HG03280 (cell line): Measurements from ENCODE around the gene HFM1.
"Not testable (repeated sequence)": the region's sequence is repeated elsewhere in the genome, so short reads cannot be mapped to it uniquely, and the experiment has no call there.

ENCODE experiments used
- ATAC-seq: cut with Tn5 transposase; IDR thresholded peaks from one replicate; pipeline ENCODE4 v1.9.1; 2021; ENCODE audit warnings: mild to moderate bottlenecking, moderate library complexity; ENCODE audit not compliant: unreplicated experiment

The HFM1 gene

DNA sequence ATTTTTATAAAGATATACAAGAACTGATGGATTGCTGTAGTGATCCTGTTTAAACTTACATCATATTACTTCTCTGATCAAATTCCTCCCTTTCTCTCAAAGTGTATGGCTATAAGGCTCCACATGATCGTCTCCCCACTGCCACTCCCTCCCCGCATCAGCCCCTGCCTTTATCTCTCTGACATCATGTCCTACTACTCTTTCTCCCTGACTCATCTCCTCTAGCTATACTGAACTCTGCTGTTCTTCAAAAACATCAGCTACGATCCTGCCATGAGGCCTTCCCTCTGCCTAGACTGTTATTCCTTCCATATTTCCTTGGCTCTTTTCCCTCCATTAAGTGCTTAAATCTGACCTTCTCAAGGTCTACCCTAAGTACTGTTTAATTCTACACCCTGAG, 22.8 kb downstream of the HFM1 start:
- no peak for ATAC-seq

DNA sequence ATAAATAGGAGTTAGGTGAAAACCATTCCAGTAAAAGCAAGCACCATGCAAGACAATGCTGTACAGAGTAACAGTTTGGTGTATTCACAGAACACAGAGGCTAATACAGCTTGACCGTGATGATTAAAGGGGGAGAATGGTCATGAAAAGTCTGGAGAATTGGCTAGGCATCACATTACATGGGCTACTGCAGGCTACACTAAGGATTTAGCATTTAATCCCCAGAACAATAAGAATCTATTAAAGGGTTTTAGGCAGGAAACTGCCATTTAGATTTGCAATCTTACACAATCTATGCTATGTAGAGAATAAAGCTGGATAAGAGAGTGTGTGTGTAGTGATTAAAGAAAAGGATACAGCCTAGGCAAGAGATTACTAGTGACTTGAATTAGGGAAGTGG, 30.6 kb downstream of the HFM1 start:
- ATAC-seq, result no peak

DNA sequence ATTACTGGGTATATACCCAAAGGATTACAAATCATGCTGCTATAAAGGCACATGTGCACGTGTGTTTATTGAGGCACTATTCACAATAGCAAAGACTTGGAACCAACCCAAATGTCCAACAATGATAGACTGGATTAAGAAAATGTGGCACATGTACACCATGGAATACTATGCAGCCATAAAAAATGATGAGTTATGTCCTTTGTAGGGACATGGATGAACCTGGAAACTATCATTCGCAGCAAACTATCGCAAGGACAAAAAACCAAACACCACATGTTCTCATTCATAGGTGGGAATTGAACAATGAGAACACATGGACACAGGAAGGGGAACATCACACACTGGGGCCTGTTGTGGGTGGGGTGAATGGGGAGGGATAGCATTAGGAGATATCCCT, 32.4 kb downstream of the HFM1 start:
- not testable (repeated sequence) for ATAC-seq

DNA sequence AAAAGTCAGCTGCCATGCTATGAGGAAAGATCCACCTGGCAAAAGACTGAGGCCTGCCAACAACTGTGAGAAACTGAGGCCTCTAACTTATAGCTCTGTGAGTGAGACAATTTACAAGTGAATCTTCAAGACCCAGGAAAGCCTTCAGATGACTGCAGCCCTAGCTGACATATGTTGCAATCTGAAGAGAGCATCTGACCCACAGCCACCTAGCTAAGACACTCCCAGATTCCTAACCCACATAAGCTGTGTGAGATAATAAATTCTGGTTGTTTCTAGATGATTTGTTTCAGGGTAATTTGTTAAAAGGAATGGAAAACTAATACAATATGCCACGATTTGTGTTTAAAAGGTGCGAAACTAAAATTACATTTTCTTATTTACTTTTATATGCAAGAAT, 55.1 kb downstream of the HFM1 start:
- no peak for ATAC-seq

DNA sequence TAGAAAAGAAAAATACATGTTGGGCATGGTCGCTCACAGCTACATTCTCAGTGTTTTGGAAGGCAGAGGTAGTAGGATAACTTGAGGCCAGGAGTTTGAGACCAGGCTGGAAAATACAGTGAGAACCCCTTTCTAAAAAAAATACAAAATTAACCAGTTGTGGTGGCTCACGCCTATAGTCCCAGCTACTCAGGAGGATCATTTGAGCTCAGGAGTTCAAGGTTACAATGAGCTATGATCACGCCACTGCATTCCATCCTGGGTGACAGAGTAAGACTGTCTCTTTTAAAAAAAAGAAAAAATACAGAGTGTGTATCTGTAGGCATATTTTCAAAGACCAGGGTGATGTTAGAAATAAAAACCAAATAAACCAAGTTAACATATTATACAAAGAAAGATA, 57.8 kb downstream of the HFM1 start:
- ATAC-seq, result no peak

DNA sequence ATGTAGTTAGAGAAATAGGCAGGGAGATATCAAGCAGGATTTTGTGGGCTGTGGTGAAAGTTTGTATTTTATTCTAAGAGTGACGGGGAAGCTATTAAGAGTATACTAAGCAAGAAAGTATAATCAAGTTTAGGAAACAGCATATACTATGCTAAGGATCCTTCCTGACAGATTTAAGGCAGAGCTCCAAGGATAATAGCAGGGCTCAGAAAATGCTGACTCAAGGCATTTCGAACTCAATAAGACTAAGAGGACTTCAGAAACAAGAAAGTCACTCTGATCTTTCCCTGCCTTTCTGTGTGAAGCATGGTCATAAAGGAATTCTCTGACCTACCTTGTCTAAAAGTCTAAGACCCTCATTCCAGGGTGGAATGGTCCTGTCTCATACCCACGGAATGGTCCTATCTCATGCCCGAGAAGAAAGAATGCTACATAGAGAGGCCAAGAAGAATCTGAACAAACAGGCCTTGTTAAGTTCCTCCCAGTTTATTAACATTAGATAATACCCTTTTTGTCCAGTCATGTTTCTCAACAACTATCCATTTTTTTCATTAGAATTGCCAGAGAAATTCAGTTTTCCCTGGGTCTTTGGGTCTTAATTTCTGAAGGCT, 59.1 kb downstream of the HFM1 start:
- no peak for ATAC-seq

DNA sequence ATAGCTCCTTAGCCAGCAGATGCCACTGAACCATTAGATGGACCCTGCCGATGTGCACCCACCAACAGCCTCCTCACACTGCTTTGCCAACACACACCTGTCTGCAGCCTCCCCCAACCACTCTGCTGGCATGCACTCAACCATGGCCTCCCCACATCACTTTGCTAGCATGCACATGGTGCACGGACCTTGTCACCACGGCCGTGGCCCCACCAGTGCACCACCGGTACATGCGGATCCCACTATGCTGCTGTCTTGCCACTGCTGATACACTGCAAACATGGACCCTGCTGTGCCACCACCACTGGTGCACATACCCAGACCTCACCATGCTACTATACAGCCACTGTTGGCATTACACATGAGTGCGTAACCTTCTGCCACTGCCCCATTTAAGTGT, 66.1 kb downstream of the HFM1 start:
- no peak for ATAC-seq

DNA sequence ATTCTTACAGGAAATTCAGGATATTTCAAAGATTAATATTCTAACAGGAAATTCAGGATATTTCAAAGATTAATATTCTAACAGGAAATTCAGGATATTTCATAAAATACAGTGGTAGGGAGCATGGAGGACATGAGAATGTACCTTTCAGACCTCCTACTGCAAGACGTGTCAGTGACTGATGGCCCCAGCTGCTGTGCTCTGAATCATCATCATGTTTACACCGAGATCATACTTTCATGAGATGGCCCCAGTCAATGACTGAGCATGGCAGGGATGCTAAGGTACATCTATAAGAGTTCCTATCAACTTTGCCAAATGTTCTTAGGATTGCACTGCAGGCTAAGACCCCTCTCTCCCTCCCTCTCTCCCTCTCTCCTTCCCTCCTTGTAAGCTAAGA, 69.0 kb downstream of the HFM1 start:
- ATAC-seq, result no peak

DNA sequence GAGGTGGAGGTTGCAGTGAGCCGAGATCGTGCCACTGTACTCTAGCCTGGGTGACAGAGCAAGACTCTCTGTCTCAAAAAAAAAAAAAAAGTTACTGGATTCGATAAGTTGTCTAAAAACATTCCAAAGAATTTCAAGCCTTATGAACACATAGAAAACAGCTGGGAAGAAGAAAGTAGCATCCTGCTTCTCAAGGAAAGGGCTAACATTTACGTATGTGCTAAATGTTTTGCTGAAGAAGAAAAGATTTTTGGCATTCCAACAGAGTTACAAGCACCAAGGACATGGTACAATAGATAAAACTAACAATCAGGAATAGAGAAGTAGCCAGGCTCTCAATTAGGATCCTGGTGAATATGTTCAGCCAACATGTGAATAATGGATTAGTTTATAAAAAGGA, 69.8 kb downstream of the HFM1 start:
- ATAC-seq, result no peak

DNA sequence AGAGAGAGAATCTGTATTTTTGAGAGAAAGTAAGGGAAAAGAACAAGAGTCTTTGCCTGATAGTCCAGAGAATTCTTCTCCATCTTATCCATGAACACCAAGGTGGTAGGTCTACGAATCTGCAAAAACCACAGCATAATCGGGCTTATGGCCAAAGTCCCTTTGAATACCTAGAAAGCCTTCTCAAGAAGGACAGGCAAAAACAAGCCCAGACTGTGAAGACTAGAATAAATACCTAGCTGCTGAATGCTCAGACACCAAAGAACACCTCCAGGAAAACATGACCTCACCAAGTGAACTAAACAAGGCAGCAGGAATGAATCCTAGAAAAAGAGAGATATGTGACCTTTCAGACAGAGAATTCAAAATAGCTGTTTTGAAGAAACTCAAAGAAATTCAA, 79.2 kb downstream of the HFM1 start:
- ATAC-seq, result no peak

DNA sequence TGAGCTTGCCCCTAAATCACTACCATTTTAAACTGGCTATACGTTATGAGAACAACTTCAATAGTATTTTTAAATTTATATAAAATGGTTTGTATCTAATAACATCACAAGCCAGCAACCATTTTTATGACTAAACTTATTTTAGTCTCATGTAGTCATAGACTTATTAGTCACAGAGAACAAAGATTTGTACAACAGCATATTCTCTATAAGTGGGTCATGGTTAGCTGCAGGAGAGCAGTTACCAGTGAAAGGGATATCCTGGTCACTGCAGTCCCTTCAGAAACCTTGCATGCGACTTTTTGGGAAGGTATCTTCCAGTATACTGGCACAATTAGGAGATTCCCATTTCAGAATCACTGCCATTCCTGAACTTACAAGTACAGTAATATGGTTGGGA, 90.0 kb downstream of the HFM1 start:
- no peak for ATAC-seq

DNA sequence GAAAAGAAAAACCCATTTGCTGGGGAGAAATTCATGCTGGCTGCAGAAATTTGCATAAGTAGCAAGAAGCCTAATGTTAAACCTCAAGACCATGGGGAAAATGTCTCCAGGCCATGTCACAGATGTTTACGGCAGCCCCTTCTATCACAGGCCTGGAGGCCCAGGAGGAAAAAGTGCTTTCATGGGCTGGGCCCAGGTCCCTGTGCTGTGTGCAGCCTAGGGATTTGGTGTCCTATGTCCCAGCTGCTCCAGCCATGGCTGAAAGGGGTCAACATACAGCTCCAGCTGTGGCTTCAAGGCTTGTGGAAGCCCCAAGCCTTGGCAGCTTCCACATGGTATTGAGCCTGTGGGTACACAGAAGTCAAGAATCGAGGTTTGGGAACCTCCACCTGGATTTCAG, 93.0 kb downstream of the HFM1 start:
- no peak for ATAC-seq

DNA sequence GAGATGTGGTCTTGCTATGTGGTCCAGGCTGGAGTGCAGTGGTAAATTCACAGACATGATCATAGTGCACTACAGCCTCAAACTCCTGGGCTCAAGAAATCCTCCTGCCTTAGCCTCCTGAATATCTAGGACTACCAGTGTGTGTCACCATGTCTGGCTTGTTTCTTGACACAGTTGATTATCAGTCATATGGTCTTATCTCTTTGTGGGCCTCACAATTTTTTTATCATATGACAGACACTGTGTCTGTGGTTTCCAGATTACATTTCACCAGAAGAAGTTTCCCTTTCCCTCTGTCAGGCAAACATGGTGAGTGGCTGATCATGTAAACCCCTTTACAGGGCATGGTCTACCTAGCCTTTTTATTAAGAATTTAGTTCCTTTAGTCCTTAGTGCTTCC, 96.1 kb downstream of the HFM1 start:
- no peak for ATAC-seq

DNA sequence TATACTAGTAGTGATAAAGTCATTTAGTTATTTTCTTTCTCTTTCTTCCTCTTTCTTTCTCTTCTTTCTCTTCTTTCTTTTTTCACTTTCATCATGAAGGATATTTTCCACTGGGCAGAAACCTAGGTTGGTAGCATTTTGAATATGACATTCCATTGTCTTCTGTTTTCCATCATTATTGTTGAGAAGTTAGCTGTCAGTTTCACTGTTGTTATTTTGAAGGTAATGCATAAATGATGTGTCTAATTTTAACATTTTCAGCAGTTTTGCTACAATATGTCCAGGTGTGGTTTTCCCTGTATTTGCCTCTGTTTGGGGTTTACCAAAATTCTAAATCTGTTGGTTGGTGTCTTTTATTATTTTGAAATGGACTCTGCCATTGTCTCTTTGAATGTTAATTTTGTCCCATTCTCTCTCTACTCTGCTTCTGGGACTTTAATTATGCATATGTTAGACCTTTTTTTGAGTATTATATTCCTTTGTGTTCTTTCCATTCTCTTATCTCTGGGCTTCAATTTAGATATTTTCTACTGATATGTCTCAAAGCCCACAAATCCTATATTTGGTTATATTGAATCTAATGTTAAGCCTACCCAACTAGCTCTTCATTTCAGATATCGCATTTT, 96.7 kb downstream of the HFM1 start:
- ATAC-seq, result no peak

DNA sequence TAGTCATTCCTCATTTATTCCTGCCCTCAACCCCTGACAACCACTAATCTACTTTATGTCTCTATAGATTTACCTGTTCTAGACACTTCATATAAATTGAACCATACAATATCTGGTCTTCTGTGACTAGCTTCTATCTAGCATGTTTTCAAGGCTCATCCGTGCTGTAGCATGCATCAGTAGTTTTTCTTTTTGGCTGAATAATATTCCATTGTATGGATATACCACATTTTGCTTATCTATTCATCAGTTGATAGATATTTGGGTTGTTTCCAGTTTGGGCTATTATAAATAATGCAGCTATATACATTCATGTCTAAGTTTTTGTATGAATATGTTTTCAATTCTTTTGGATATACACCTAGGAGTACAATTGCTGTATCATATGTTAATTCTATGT, 101.5 kb downstream of the HFM1 start:
- no peak for ATAC-seq

DNA sequence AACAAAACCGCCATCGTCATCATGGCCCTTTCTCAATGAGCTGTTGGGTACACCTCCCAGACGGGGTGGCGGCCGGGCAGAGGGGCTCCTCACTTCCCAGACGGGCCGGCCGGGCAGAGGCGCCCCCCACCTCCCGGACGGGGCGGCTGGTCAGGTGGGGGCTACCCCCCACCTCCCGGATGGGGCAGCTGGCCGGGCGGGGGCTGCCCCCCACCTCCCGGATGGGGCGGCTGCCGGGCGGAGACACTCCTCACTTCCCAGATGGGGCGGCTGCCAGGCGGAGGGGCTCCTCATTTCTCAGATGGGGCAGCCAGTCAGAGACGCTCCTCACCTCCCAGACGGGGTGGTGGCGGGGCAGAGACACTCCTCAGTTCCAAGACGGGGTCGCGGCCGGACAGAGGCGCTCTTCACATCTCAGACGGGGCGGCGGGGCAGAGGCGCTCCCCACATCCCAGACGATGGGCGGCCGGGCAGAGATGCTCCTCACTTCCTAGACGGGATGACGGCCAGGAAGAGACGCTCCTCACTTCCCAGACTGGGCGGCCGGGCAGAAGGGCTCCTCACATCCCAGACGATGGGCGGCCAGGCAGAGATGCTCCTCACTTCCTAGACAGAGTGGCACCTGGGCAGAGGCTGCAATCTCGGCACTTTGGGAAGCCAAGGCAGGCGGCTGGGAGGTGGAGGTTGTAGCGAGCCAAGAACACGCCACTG, 115.6 kb downstream of the HFM1 start:
- not testable (repeated sequence) for ATAC-seq

DNA sequence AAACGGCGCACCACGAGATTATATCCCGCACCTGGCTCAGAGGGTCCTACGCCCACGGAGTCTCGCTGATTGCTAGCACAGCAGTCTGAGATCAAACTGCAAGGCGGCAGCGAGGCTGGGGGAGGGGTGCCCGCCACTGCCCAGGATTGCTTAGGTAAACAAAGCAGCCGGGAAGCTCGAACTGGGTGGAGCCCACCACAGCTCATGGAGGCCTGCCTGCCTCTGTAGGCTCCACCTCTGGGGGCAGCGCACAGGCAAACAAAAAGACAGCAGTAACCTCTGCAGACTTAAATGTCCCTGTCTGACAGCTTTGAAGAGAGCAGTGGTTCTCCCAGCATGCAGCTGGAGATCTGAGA, 117.7 kb downstream of the HFM1 start:
- ATAC-seq, result not testable (repeated sequence)

DNA sequence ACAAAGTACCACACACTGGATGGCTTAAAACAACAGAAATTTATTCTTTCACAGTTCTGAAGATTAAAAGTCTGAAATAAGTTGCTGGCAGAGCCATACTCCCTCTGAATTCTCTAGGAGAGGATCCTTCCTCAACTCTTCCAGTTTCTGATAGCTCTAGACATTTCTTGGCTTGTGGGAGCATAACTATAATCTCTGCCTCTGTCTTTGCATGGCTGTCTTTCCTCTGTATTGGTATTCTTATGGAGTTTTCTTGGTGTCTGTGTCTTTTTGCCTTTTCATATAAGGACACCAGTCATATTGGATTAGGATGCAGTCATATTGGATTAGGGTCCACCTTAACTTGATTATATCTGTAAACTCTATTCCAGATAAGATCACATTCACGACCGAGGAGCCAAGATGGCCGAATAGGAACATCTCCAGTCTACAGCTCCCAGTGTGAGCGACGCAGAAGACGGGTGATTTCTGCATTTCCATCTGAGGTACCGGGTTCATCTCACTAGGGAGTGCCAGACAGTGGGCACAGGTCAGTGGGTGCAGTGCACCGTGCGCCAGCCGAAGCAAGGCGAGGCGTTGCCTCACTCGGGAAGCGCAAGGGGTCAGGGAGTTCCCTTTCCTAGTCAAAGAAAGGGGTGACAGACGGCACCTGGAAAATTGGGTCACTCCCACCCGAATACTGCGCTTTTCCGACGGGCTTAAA, 118.2 kb downstream of the HFM1 start:
- not testable (repeated sequence) for ATAC-seq

DNA sequence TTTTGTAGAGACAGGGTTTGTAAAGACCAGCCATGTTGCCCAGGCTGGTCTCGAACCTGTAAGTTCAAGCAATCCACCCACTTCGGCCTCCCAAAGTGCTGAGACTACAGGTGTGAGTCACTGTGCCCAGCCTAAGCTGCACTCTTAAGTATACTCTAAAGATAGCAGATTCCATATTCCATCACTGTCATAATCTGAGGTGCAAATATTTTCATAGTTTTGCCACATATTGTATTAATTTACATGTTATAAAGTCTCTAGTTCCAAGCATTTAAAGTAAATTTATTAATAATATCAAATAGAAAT, 121.3 kb downstream of the HFM1 start:
- ATAC-seq, result no peak

DNA sequence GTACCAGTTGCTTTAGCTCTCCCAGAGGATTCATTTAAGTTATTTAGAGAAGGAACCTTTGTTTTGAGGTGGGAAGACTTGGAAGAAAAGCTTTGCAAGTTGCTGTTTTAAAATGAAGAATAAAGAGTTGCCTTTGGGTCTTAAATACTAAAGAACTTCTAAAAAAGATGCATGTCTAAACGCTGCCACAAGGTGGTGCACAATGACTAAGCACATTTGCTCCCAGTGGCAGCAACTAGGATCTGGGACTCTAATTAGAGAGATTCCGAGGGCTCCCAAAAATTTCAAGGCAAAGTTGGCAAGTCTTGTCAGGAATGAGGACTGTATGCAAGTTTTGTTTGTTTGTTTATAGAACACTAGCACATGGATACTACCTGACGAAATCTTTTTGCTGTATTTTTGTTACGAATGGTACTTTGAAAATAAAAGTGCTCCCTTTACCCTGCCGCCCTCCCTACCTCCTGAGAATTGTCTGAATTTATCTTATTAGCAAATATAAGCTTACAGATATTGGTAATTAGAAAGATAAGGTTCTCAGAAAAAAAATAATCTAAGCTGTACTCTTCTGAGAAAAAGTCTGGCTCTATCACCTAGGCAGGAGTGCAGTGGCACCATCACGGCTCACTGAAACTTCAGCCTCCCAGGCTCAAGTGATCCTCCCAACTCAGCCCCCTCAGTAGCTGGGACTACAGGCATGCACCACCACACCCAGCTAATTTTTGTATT, 121.8 kb downstream of the HFM1 start:
- ATAC-seq, result no peak

DNA sequence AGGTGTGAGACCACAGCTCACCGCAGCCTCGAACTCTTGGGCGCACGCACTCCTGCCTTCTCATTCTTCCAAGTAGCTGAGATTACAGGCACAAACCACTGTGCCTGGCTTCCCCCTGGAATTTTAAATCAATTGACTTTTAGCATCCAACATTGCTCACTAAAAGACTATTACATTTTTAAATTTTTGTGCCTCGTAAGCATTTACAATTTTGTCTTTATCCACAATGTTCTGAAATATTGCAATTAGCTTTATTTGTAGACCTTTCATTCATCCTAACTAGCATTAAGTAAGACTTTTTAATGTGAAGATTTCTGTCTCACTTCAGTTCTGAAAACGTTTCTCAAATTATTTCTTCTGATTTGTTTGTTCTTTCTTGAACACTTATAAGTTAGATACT, 122.9 kb downstream of the HFM1 start:
- no peak for ATAC-seq

DNA sequence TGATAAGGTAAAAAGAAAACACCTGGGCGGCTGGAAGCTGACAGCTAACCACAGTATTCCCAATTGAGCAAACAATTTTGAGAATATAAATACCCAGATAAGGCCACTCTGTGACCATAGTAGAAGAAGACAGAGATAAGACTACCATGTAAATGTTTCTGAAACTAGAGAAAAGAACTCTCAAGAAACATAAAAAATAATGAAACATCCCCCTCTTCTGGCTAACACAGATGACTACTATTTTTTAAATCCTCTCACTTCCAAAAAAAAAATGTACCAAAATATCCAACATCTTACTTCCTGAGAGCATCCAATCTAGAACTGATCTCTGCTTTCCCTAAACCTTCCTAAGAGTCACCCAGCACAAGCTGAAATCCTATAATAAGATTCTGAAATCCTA, 125.9 kb downstream of the HFM1 start:
- no peak for ATAC-seq
